ENCODE results near the gene BRAP.
"Not testable (repeated sequence)": the region's sequence is repeated elsewhere in the genome, so short reads cannot be mapped to it uniquely, and the experiment has no call there.

BRAP gene, protein sequence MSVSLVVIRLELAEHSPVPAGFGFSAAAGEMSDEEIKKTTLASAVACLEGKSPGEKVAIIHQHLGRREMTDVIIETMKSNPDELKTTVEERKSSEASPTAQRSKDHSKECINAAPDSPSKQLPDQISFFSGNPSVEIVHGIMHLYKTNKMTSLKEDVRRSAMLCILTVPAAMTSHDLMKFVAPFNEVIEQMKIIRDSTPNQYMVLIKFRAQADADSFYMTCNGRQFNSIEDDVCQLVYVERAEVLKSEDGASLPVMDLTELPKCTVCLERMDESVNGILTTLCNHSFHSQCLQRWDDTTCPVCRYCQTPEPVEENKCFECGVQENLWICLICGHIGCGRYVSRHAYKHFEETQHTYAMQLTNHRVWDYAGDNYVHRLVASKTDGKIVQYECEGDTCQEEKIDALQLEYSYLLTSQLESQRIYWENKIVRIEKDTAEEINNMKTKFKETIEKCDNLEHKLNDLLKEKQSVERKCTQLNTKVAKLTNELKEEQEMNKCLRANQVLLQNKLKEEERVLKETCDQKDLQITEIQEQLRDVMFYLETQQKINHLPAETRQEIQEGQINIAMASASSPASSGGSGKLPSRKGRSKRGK

GRCh38 chr12:111685811-111686573 is at the start of gene BRAP, which contains the start of gene ACAD10:
TSS of gene BRAP (minus strand) at chr12:111685956. CDS start at chr12:111685792, 164 bp downstream.
TSS of gene ACAD10 (plus strand) at chr12:111686053. CDS start at chr12:111692710, 6,657 bp downstream.
- peak; percentile 90 for DNase-seq

DNA sequence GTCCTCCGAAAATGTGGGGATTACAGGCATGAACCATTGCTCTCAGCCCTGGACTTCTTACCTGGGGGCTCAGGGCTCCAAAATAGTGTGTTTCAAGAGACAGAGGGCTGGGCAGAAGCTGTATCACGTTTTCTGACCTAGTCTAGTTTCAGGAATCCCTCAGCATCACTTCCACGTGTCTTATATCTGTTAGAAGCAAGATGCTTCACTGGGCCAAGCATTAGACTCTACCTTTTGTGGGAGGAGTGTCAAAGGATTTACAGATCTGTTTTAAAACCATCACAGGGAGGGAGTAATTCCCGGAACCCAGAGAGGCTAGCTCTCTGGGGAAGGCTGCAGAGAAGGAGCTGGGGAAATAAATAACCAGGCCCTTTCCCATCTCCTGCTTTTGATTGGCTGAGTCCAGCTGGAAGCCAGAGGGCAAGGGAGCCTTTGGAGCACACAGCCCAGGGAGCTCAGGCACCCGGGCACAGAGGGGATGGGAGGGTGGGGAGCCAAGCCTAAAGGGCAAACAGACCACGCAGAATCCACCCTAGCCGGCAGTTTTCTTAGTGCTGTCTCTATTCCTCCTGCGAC is 47.7 kb upstream of the BRAP start:
- DNase-seq, result no peak

- DNase-seq, result no peak
These were observed 47.0 kb upstream of the BRAP start for GRCh38 chr12:111732786-111733185.

DNA sequence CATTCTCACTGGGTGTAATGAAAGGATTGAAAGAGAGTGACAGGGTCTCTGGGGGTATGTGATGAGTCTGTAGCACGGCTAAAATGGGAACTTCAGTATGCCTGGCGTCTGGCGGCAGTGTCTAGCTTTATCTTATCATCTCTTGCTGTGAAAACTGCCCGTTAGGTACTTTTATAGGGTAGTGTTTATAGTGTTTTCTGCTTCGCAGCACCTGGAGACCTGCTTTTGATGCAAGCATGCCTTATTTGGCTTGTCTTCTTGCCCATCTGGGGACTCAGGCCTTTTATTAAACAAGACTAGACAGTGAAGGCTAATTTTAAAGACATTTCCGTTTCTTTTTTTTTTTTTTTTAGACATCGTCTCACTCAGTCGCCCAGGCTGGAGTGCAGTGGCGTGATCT is 44.7 kb upstream of the BRAP start:
- no peak for DNase-seq

GRCh38 chr12:111728795-111729194 is 43.0 kb upstream of the BRAP start:
- DNase-seq, result no peak

- not testable (repeated sequence) for DNase-seq
These were observed 38.0 kb upstream of the BRAP start for GRCh38 chr12:111723646-111724360.

DNA sequence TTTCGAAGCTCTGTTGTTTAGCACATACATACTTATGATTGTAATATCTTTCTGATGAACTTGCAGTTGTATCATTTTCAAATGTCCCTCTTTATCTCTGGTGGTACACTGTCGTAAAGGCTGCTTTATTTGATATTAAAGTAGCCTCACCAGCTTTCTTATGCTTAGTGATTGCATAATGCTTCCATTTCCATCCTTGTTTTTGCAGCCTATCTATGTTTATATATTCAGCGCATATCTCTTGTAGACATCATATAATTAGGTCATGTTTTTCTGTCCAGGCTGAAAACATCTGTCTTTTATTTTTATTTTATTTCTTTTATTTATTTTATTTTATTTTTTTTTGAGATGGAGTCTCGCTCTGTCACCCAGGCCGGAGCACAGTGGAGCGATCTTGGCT is 34.7 kb upstream of the BRAP start:
- no peak for DNase-seq

DNA sequence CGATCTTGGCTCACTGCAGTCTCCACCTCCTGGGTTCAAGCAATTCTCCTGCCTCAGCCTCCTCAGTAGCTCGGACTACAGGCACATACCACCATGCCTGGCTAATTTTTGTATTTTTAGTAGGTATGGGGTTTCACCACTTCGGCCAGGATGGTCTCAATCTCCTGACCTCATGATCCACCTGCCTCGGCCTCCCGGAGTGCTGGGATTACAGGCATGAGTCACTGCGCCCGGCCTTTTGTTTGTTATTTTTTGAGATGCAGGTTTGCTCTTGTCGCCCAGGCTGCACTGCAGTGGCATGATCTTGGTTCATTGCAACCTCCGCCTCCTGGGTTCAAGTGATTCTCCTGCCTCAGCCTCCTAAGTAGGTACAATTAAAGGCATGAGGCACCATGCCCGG is 33.6 kb upstream of the BRAP start:
- DNase-seq, result not testable (repeated sequence)

DNA sequence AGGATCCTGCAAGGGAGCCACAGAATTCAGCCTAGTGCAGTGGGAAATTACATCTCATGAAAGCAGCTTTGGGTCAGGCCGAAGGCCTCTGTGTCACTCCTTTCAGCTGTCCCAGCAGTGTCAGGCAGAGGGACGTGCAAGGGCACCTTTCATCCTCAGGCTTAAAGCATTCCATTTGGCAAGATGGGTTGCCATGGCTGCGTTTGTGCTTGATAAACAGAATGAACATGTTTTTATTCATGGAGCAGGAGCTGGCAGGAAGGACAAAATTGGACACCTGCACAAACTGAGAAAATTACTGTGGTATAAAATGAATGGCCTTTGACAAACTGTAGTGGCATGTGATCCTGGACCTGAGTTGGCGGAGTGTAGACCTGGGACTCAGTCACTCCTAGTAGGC is 29.5 kb upstream of the BRAP start:
- DNase-seq, result no peak

DNA sequence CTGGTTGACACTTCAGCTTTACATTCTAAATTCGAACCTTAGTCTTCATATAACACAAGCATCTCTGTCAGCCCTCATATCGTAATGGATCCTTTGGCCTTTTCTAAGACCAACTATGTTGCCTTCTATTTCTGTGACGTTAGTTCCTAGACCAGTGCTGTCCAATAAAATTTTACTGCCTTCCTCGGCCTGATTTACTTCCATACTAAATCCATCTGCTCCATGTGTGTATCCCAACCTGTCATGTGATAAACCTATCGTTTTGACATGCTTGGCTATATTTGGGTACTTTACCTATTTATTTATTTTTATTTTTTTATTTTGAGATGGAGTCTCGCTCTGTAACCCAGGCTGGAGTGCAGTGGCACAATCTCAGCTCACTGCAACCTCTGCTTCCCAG is 20.4 kb upstream of the BRAP start:
- DNase-seq, result no peak

- no peak for DNase-seq
These were observed 19.9 kb upstream of the BRAP start for GRCh38 chr12:111705672-111706071.

GRCh38 chr12:111699962-111700361 is 14.2 kb upstream of the BRAP start:
- no peak for DNase-seq

DNA sequence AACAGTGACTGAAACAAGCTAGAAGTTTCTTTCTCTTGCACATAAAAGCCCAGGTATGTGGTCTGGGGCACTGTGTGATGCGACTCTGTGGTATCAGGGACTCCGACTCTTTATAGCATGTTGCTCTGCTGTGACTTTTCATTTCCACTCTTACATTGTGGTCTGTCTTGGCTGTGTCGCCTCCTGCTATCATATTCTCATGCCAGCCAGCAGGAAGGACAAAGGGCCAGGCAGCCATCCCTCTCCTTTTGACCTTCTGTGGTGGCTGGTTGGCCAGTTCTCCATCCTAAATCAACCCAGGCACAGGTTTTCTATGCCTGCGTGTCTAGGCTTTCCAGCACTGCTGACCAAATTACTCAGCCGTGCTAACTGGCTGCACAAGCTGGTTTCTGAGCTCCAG is 8.1 kb upstream of the BRAP start:
- DNase-seq, result no peak

GRCh38 chr12:111692575-111693210 is 6.9 kb upstream of the BRAP start:
- DNase-seq, result no peak

GRCh38 chr12:111691262-111691661 is 5.5 kb upstream of the BRAP start:
- no peak for DNase-seq

GRCh38 chr12:111687952-111688351 is 2.2 kb upstream of the BRAP start:
- no peak for DNase-seq

GRCh38 chr12:111687255-111687654 is 1.5 kb upstream of the BRAP start:
- DNase-seq, result no peak

DNA sequence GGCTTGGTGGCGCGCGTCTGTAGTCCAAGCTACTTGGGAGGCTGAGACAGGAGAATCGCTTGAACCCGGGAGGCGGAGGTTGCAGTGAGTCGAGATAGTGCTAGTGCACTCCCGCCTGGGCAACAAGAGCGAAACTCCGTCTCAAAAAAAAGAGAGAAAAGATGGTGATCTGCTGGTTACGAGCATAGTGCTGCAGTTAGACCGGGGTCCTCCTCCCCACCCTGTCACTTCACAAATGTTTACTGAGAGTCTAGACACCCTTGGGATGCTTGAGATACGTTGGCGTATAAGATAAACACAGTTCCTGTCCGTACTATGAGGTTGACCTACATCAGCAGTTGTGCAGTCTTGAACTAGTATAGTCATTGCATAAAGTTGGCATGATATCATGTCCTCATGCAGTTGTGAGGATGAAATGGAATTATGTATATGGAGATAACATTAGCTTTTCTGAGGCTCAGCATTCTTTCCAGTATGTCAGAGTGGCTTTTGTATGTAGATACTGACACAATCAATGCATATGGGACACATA is 884 bp upstream of the BRAP start:
- DNase-seq, result no peak

DNA sequence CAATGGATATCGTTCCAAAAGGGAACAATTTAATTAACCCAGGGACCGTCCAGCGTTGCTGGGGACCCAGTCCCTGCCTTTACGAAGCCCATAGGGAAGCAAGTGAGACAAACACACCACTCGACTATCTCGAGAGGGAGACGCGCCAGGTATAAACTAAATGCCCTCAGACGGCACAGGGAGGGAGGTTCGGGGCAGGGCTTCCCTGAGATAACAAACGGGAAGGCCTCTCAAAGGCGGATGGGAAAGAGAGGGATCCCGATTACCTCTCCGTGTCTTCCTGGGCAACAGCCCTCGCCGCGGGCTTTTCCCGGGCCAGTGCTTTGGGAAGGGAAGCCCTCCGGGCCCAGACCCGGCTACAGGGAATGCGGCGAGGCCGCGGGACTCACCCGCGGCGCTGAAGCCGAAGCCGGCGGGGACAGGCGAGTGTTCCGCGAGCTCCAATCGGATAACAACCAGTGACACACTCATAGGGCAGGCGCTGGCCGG is 390 bp downstream of the BRAP start:
- no peak for DNase-seq

DNA sequence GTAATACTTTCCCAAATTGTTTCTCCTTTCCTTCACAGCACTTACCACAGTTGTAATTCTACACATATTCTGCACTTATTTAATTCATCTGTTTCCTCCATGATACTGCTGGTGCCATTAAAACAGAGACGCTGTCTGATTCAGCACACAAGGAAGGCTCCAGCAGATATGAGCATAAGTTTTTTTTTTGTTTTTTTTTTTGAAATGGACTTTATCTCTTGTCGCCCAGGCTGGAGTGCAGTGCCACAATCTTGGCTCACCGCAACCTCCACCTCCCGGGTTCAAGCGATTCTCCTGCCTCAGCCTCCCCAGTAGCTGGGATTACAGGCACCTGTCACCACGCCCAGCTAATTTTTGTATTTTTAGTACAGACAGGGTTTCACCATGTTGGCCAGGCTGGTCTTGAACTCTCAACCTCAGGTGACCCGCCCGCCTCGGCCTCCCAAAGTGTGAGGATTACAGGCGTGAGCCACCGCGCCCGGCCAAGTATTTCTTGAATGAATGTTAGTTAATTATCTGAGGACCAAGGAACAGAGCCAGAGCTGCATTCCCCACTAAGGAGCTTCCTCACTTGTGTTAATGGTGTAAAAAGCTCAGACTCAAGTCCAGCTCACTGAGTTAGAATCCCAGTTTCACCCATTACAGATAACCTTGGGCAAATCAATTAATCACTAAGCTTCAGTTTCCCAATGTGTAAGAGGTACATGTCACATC is 1.1 kb downstream of the BRAP start:
- not testable (repeated sequence) for DNase-seq

- no peak for DNase-seq
These were observed 8.6 kb downstream of the BRAP start for GRCh38 chr12:111677186-111677585.

Data from activated naive CD4-positive, alpha-beta T cell treated with anti-CD3 and anti-CD28 coated beads, Interleukin-2, amount 50 U/mL, for 16 hours (primary cell).